GM19351 (cell line): ENCODE measurements around the gene TGM5.
A peak's percentile ranks its signal among the peaks of the same experiment; 100 is the strongest.
"Not testable (repeated sequence)": the region's sequence is repeated elsewhere in the genome, so short reads cannot be mapped to it uniquely, and the experiment has no call there.

ENCODE experiments used
- ATAC-seq: cut with Tn5 transposase; IDR thresholded peaks from one replicate; pipeline ENCODE4 v1.9.1; 2021; ENCODE audit warnings: mild to moderate bottlenecking, moderate library complexity; ENCODE audit not compliant: unreplicated experiment

Gene TGM5

DNA sequence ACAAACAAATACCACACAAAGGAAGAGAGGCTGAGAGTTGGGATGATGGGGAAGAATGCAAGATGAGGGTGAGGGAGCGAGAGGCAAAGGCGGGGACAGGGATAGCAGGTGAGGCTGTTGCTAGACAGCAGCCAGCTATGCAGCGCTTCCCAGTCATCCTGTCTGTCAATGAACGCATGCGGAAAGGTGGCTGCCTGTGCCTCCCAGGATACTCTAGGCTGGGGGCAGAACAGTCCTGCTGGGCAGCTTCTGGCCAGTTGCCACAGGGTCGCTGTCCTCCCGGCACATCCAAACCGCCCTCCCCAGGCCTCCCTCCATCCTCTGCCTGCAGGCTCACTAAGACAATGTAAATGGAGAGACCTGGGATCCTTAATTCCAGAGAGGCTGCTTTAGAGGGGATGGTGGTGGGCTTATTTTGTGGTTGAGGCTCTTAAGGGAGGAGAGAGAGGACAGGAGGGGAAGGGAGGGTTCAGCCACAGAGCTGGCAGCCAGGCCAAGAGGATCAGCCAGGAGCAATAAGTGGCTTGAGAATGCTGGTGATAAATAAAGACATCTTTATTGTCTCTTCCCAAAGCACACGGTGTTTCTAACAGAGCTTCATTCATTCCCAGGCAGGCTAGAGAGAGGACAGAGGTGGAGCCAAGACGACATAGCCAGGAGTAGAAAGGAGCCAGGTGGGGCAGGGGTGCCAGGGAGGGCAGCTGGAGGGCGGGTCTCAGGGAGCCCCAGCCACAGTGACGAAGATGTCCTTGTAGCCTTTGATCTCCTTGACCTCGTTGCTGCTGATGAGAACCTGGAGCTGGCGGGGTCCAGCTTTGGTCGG lies 9.2 kb upstream of the TGM5 start:
- no peak for ATAC-seq

DNA sequence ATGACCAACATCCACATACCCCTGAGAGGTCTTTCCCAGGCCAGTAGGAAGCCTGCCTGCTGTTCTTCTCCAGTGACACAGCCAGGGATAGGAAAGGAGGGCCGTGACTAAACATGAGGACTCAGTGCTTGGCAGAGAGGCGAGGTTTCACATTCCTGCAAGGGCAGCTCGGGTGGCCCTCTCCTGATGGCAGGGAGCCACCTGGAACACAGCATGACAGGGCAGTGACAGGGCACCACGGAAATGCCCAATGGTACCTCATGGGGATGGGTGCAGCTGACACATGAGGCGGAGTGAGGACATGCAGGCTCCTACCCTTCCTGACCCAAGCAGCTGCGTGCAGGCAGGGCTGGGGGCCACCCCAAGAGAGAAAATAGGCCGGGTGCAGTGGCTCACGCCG lies 7.4 kb upstream of the TGM5 start:
- no peak for ATAC-seq

DNA sequence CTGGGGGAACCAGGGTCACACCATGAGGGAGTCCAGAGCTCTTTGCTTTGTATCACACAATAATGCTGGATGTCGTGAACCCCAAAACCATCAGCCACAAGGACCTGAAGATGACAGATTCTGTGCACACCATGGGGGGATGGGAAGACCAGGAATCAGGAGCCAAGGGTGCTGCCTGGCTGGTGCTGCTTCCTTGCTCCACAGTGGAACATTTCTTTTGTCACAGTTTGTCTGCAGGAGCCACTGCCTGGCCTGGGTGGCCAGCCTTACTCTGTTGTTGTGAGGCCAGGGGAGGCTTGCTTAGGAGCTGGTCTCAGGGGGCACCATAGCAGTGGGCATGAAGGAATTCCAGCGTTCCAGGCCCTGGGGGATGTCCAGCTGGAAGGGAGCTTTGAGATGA lies 6.5 kb upstream of the TGM5 start:
- ATAC-seq = no peak

DNA sequence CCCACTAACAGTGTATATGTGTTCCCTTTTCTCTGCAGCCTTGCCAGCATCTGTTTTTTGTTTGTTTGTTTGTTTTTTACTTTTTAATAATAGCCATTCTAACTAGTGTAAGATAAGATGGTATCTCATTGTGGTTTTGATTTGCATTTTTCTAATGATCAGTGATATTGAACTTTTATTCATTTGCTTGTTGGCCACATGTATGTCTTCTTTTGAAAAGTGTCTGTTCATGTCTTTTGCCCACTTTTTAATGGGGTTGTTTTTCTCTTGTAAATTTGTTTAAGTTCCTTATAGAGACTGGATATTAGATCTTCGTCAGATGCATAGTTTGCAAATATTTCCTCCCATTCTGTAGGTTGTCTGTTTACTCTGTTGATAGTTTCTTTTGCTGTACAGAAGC lies 5.2 kb upstream of the TGM5 start:
- ATAC-seq = not testable (repeated sequence)

DNA sequence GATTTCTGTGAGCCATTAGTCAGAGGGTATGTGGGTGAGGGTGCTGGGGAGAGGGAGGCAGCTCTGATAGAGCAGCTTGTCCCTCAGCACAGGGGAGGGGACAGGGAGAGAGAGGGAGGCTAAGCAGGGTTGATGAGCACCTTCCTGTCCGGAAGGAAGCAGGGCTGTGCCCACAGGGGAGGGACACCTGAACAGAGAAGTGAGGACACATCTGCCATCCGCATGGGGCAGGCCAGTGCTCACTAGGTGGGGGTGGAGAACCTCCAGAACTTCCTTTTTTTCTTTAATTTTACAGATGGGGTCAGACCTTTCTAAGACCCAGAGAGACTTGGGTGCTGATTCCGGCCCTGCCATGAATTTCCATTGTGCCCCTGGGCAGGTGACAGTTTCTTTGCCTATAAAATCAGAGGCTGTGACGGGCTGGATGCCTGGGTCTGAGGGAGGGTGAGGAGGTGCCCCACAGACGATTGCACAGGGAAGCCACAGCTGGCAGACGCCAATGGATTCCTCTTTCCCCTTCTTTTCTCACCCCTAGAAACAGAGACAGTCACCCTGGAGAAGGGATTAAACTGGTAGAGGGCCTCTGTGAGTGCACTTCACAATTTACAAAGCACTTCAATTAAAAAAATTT lies 4.1 kb upstream of the TGM5 start:
- ATAC-seq = no peak

DNA sequence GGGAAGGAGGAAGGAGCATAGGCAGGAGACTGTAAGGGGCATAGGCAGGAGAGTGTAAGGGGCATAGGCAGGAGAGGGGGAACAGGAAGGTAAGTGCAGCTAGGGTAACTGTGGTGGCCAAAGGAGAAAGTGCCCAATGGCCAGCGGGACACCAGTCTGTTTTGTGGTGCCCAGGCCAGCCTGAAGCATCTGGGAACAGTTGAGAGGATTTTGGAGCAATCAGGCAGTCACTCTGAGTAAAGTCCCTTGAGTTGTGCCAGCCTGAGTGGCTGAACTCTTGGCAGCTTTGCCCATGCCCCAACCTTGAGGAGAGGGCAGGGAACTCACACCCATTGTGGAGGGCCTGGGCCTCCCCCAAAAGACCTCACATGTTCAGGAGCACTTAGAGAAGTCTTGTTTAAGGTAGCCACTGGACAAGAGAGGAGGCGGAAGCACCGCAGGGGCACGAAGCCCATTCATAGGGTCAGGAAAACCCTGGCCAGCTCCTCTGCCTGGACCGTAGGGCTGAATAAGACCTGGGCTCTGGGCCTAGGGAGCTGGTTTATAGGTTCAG lies 3.5 kb upstream of the TGM5 start:
- no peak for ATAC-seq

DNA sequence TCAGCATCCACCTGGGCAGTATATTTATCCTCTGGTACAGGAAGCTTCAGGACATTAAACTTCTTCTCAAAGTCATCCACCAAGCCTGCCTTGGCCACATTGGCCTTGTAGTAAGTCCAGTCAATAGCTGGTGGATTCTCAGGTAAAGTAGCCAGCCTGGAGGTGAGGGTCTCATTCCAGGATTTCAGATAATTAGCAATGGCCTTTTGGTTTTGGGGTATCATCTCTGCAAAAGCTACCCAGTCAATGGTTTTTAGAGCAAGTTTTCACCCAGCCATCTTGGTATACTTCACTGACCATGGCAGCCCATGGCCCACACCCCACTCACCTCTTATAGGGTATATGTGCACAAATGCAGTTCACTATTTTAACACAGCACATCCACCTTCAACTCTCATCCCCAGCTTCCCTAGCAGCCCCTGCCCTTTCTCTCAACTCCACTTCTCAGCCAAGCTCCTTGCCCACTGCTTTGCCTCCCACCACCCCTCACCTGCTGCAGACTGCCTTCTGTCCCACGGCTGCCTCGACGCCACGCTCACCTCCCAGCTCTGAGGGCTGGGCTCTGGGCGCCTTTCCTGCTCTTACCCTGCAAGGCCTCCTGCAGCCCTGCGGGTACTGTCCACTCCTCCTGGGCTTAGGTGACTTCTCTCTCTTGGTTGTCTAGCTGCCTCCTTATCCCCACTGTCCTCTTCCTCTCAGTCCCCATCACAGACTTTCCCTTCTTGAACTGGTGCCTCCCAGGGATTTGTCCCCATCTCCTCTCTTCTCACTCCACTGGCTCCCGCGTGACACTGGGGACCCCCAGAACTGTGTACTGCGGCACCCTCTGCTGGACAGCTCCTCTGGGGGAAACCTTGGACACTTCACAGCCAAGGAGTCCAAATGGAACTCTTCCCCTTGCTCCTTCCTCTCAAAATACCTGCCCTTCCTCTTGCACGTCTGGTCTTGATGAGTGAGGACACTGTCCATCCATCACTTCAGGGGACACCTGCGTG lies 1.7 kb upstream of the TGM5 start:
- ATAC-seq = no peak

DNA sequence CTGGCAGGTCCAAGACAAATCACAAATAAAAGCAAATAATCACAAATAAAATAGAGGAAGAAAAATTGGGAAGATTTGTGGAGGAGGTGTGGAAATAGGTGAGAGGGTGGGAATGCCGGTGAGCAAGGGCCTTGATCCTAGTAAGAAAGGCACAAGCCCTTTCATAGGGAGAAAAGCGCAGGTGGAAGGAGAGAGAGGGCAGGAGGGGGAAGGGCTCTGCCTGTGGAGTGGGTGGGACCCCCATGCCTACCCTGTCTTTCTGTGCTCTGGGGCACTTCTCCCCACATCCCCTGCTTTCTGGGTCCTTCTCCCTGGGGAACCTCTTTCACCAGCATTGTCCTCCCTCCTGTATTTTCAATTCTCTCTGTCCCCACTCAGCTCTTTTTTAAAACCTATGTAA lies 711 bp upstream of the TGM5 start:
- no peak for ATAC-seq

DNA sequence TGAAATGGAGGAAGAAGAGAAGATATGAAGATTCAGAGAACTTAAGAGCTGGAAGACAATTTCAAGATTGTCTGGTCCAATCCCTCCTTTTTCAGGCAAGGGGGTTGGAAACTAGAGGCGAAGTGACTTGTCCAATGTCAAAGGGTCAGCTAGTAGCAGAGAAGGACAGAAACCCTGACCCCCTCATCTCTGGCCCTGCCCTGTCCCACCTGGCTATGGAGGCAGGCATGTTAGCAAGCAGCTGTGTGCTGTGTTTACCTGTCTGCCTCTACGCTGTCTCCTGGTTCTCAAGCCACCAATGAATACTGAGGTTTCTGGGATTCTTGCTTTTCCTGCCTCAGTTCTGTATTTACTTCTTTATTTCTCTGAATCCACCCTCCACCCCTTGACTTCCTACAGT lies 342 bp downstream of the TGM5 start:
- no peak for ATAC-seq

DNA sequence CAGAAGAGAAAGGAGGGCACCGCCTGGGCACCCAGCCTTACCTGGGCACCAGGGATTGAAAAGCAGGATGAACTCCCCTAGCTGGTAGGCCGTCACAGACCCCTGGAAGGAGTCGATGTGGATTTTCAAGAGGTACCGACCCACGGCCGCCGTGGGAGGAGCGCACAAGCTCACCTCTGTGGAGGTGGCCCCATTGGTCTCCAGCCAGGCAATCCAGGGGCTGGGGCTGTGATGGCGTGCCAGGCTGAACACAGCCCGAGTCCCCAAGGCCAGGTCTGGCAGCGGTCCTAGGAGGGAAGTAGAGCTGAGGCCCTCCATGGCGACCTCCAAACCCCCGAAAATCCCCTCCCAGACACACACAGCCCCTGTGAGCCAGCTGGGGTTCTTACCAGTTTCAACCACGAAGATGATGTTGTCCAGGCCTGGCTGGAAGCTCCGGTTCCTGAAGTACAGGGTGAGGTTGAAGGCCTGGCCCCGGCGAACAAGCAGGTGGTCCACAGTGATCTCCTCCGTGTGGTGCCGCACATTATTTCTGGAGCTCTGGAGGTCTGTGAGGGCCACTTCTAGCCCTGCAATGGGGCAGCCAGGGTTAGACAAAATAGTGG lies 6.6 kb downstream of the TGM5 start:
- ATAC-seq = no peak

DNA sequence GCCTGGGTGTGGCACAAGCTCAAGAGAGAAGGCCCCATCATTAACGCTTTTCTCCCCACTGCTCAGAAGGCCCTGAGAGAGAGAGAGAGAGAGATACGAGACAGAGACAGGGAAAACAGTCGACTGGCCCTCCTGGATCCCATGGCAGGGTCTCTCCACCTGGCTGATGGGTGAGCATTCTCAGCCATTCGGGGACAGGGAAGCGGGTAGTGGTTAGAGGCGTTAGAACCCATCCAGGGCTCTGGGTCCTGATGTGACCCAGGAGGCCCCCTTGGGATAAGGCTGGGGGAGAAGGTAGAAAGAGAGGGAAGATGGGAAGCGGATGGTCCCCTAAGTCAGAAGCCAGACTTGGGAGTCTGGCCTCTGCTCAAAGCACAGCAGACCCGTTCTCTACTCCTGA lies 7.9 kb downstream of the TGM5 start:
- no peak for ATAC-seq

DNA sequence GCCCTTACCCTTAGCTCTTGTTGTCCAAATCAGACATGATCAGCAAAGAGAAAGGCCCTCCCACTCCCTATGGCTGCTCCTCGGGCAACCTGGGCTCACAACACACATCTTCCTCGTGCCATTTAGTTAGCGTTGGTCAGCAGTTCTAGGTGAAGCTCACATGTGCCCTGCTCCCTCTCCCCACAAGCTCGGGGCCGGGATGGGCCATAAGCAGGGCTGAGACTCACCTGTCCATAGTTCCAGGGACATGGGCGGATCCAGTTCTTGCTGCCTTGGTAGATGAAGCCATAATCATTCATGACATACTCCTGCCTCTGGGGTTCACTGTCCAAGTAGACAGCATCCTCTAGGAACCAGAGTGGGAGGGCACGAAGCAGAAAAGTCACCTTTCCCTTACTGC lies 10.4 kb downstream of the TGM5 start:
- no peak for ATAC-seq

DNA sequence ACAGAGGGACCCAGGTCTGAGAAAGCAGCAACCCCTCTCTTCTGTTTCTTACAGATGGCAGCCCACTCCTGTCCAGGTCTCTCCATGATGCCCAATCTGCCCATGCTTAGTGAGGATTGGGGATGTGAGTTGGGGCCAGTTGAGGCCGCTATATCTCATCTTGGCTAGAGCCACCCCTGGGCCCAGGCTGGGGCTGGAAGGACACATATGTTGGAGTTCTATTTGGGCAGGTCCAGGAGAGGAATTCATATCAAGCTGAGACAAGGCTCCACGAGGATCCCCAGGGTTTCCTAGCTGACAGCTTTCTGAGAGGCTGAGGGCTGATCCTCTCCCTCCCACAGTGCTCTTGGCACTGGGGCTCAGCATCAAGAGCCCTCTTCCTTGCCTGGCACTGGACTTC lies 11.4 kb downstream of the TGM5 start:
- ATAC-seq = no peak

DNA sequence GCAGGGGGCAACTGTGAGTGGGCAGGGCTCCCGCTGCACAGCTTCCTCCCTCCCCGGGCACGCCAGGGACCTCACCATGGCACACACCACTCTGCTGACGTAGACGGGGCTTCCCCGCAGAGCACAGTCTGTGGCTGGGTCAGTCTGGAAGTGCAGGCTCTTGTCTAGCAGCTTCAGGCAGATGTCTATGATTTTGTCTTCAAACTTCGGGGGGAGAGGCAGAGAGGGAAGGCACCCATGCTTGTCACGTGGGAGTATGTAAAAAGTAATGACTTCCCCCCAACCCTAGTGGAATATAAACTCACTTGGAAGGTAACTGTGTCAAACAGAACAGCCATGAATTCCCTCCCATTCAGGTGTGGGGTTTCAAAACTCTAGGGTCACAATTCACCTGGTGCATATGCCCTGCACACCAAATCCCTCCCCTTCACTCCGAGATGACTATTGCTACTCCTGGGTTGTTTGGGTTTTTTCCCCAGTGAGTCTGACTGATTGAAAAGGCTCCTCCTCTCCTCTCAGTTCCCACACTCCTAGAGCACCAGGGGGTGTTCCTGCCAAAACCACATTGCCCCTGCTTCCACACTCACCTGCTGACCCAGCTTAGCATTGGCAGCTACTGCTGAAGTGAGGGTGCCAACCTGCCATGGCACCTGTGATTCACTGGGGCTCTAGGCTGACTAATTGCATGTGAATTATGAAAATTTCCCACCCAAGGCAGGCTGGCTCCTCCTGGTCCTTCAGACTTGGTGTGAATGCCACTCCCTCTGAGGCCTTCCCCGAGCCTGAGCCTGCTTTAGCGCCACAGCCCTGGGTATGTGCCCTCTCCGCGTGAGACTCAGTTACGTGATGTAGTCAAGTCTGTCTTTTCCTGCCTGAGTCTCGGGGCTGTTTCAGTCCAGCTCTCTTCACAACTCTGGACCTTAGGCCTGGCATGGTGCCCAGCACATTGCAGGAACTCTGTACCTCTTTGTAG lies 13.0 kb downstream of the TGM5 start:
- ATAC-seq = peak; percentile 42

DNA sequence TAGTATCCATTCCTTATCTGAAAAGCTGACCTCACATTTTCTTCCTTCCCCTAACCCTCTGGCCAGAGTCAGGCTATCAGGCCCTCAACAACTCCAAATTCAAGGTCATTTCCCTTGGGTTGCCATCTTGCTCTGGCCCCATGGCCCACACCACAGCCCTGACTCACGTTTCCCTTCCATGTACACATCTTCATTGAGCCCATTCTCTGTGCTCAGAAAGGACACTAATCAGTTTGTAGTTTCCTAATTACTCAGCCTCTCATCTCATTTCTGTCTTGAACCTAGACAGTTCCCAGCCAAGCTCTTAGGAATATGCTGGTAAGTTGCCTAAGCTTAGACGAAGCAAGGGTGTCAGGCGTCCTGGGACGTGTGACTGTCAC lies 14.9 kb downstream of the TGM5 start:
- ATAC-seq = no peak

DNA sequence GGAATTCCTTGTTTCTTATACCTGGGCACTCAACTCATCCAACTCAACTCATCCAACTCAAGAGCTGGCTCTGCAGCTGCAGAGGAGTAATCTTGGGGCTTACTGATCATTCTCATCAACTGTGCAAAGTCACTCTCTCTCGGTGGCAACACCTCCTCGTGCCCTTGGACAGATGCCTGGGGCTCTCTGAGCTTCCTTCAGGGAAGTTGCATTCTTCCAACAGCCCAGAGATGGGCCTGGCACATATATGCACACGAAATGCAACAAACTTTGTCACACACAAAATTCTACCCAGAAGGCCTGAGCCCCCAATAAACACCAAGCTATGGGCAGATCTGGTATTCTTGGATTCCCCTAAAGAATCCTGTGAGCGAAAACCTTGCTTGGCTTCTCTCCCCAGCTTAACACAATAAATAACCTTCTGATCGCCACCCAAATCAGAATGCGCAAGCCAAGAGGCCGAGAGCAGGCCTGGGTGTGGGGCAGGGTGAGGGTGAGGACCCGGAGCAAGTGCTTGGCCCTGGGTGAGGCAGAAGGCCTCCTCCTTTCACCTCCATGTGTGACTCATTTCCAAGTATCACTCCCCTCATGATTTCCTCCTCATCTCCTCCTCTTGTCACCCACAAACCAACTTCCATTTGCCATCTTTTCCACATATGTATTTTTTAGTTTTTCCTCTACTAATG lies 15.4 kb downstream of the TGM5 start:
- ATAC-seq = no peak

DNA sequence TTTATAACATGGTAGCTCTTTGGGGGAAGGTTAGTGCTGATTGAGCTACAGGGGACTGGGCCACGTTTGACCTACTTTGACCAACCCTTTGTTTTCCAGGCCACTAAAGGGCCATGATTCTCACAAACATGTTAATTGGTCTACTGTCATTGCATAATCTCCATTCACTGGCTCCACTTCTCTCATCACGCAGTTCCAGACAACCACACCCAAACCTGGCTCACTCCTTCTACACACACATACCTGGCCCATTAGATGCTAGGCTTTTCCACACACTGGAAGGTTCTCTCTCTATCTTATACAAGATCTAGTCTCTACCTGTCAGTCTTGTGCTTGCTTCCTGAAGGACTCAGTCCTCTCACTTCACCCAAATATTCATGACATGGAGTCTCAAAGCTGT lies 15.9 kb downstream of the TGM5 start:
- no peak for ATAC-seq

DNA sequence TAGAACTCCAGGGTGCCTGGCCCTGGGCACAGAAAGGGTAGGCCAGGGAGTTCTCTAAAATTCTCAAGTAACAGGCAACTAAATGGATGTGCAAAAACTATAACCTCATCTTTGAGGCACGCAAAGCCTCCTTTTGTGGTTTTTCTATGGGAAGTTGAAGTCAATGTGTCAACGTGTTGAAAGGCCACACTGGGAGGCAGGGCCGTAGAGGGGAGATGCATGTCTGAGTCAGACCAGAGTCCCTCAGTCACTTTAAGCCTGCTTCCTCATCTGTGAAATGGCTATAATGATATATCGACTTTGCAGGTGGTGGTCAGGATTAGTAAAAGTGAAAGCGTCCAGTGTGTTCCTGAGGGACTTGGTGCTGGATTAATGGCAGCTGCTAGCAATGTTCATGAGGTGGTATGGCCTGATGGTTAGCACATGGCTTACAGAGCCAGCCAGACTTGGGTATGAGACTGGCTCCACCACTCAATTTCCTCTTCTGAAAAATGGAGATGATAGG lies 17.0 kb downstream of the TGM5 start:
- ATAC-seq = peak; percentile 62

DNA sequence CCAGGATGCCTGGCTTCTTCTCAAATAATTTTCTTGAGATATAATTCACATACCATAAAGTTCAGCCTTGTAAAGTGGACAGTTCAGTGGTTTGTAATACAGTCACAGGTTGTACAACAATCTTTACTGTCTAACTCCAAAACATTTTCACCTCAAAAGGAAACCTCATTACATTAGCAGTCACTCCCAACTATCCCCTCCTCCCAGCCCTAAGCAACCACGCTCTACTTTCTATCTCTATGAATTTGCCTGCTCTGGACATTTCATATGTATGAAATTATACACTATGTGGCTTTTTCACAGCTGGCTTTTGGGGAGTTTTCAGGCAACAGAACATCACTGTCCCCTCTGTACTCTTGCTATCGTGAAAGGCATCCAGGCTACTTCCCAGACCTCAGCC lies 17.5 kb downstream of the TGM5 start:
- ATAC-seq = peak; percentile 6
